H1 (cell line): Measurements from ENCODE around the gene BSPH1. TPM values are rescaled to one million over a fixed set of nuclear protein-coding genes. Genes with fewer than 3 reads are reported as not detected.
"Not testable (repeated sequence)": the region's sequence is repeated elsewhere in the genome, so short reads cannot be mapped to it uniquely, and the experiment has no call there.

Source experiments
- CTCF ChIA-PET: fragments of 300-600 bp; sonication (Branson Sonifier 250); formaldehyde crosslinking; loops from one replicate; lab custom pipeline; 2021; ENCODE audit not compliant: partially characterized antibody; lab: Charles Lee
- POLR2A ChIA-PET: fragments of 300-600 bp; sonication (Branson Sonifier 250); formaldehyde crosslinking; loops from one replicate; lab custom pipeline; 2021; ENCODE audit warnings: inconsistent platforms; ENCODE audit not compliant: partially characterized antibody; lab: Charles Lee
- DNase-seq, 2 experiments: peaks; one replicate each; pipeline versions ENCODE4 v3.0.0 to v3.0.0-alpha.2; 2010 to 2022; ENCODE audit warnings: low spot score in 2 of 2, low read depth in 1 of 2, mixed read lengths in 1 of 2
- FAIRE-seq: peaks from 2 replicates; lab custom pipeline; 2011; peaks lifted over from hg19 to GRCh38; lab: Jason Lieb, UNC
- H2AFZ ChIP-seq: 2 replicates; pipeline ENCODE4 v1.8.1; 2012; ENCODE audit warnings: low read length, inconsistent platforms
- H2AK5ac ChIP-seq: 2 replicates; pipeline ENCODE4 v1.6.1; 2013; ENCODE audit warnings: low read depth, low read length
- H2BK120ac ChIP-seq: replicated peaks from 2 replicates; pipeline ENCODE3; 2013; ENCODE audit warnings: low read depth, low read length, inconsistent platforms
- H2BK12ac ChIP-seq: 2 replicates; pipeline ENCODE4 v1.6.1; 2013; ENCODE audit warnings: low read depth, low read length
- H2BK15ac ChIP-seq: 2 replicates; pipeline ENCODE4 v1.6.1; 2013; ENCODE audit warnings: low read length
- H2BK20ac ChIP-seq: 2 replicates; pipeline ENCODE4 v1.6.1; 2013; ENCODE audit warnings: low read length
- H2BK5ac ChIP-seq: 2 replicates; pipeline ENCODE4 v1.6.1; 2013; ENCODE audit warnings: low read depth, low read length
- H3K14ac ChIP-seq: 2 replicates; pipeline ENCODE4 v1.6.1; 2013; ENCODE audit warnings: inconsistent platforms; ENCODE audit not compliant: insufficient read length
- H3K18ac ChIP-seq: 2 replicates; pipeline ENCODE4 v1.6.1; 2013; ENCODE audit warnings: low read length; ENCODE audit errors: extremely low read depth
- H3K23ac ChIP-seq: 2 replicates; pipeline ENCODE4 v1.6.1; 2013; ENCODE audit warnings: inconsistent platforms; ENCODE audit not compliant: insufficient read length
- H3K23me2 ChIP-seq: 2 replicates; pipeline ENCODE4 v1.6.1; 2013; ENCODE audit warnings: low read depth, low read length
- H3K27ac ChIP-seq: 2 replicates; pipeline ENCODE4 v1.6.1; 2011; ENCODE audit warnings: low read depth, low read length, inconsistent platforms
- H3K27me3 ChIP-seq, 4 experiments: replicated peaks in 1 of 4; 1 replicate in 1 of 4; 2 replicates in 3 of 4; pipeline versions ENCODE4 v1.6.1 to v1.8.1; 2011 to 2013; ENCODE audit warnings: low read length in 3 of 4, mild to moderate bottlenecking in 3 of 4, inconsistent platforms in 2 of 4, mixed read lengths in 2 of 4, moderate library complexity in 1 of 4; ENCODE audit not compliant: control insufficient read depth in 3 of 4, insufficient read depth in 3 of 4; ENCODE audit errors: extremely low read depth in 1 of 4
- H3K36me3 ChIP-seq, 4 experiments: 2 replicates each; pipeline versions ENCODE4 v1.6.1 to v1.8.1; 2011 to 2013; ENCODE audit warnings: mild to moderate bottlenecking in 4 of 4, low read length in 3 of 4, moderate library complexity in 2 of 4, control low read depth in 1 of 4, inconsistent platforms in 1 of 4; ENCODE audit not compliant: insufficient read depth in 4 of 4, control insufficient read depth in 2 of 4
- H3K4ac ChIP-seq: replicated peaks from 2 replicates; pipeline ENCODE3; 2013; ENCODE audit warnings: low read length, low read depth, mixed read lengths, inconsistent platforms; ENCODE audit not compliant: insufficient read length
- H3K4me1 ChIP-seq, 4 experiments: replicated peaks in 1 of 4; 1 replicate in 1 of 4; 2 replicates in 3 of 4; pipeline versions ENCODE4 v1.6.1 to v1.8.1; 2011 to 2013; ENCODE audit warnings: low read length in 3 of 4, inconsistent platforms in 2 of 4, mixed read lengths in 1 of 4; ENCODE audit not compliant: insufficient read depth in 4 of 4, control insufficient read depth in 3 of 4
- H3K4me2 ChIP-seq, 2 experiments: 2 replicates each; pipeline versions ENCODE4 v1.6.1 to v1.8.1; 2011 to 2013; ENCODE audit warnings: low read depth in 2 of 2, low read length in 2 of 2, control low read depth in 1 of 2, inconsistent platforms in 1 of 2, mild to moderate bottlenecking in 1 of 2; ENCODE audit not compliant: insufficient read depth in 1 of 2
- H3K4me3 ChIP-seq, 4 experiments: fragments of 200-600, 300-600 bp in 1 of 4; sonication (generic), shearing (Covaris generic), sonication (Bioruptor Twin) in 1 of 4; 2 replicates each; pipeline versions ENCODE4 v1.5.1 to v1.8.1; 2011 to 2016; ENCODE audit warnings: low read length in 4 of 4, low read depth in 3 of 4, control low read depth in 2 of 4, inconsistent platforms in 2 of 4, mild to moderate bottlenecking in 2 of 4, mixed read lengths in 1 of 4, moderate library complexity in 1 of 4; ENCODE audit not compliant: insufficient read depth in 2 of 4; ENCODE audit errors: extremely low read depth in 1 of 4
- H3K56ac ChIP-seq: replicated peaks from 2 replicates; pipeline ENCODE3; 2013; ENCODE audit warnings: low read depth, mild to moderate bottlenecking, mixed read lengths, low read length, inconsistent platforms; ENCODE audit not compliant: insufficient read length
- H3K79me1 ChIP-seq: 2 replicates; pipeline ENCODE4 v1.6.1; 2013; ENCODE audit warnings: low read depth, low read length, control low read depth
- H3K79me2 ChIP-seq, 2 experiments: 2 replicates each; pipeline versions ENCODE4 v1.6.1 to v1.8.1; 2012 to 2013; ENCODE audit warnings: low read length in 2 of 2, mild to moderate bottlenecking in 2 of 2, inconsistent platforms in 1 of 2; ENCODE audit not compliant: insufficient read depth in 2 of 2, control insufficient read depth in 1 of 2
- H3K9ac ChIP-seq, 4 experiments: replicated peaks in 1 of 4; 1 replicate in 1 of 4; 2 replicates in 3 of 4; pipeline versions ENCODE4 v1.6.1 to v1.8.1; 2011 to 2013; ENCODE audit warnings: low read depth in 3 of 4, low read length in 3 of 4, control low read depth in 2 of 4, mild to moderate bottlenecking in 2 of 4, moderate library complexity in 2 of 4, inconsistent platforms in 1 of 4; ENCODE audit errors: extremely low read depth in 1 of 4
- H3K9me3 ChIP-seq, 2 experiments: 2 replicates each; pipeline versions ENCODE4 v1.6.1 to v1.8.1; 2012 to 2013; ENCODE audit warnings: mild to moderate bottlenecking in 2 of 2, moderate library complexity in 2 of 2, control low read depth in 1 of 2, inconsistent platforms in 1 of 2, low read depth in 1 of 2, low read length in 1 of 2, mixed read lengths in 1 of 2; ENCODE audit not compliant: insufficient read depth in 2 of 2
- H4K20me1 ChIP-seq, 2 experiments: replicated peaks in 1 of 2; 2 replicates each; pipeline versions ENCODE3 to v1.8.1; 2011 to 2013; ENCODE audit warnings: inconsistent platforms in 2 of 2, low read length in 2 of 2, mild to moderate bottlenecking in 1 of 2; ENCODE audit not compliant: insufficient read depth in 2 of 2, control insufficient read depth in 1 of 2
- H4K5ac ChIP-seq: 2 replicates; pipeline ENCODE4 v1.6.1; 2013; ENCODE audit warnings: low read length, low read depth, mixed read lengths, inconsistent platforms; ENCODE audit not compliant: insufficient read length
- H4K8ac ChIP-seq: 2 replicates; pipeline ENCODE4 v1.8.0; 2013; ENCODE audit warnings: mild to moderate bottlenecking, moderate library complexity, low read length, inconsistent platforms; ENCODE audit not compliant: insufficient read depth; ENCODE audit errors: extremely low read depth
- H4K91ac ChIP-seq: replicated peaks from 2 replicates; pipeline ENCODE3; 2013; ENCODE audit warnings: low read length, mixed read lengths, inconsistent platforms; ENCODE audit not compliant: insufficient read length
- CTCF ChIP-seq, 3 experiments: IDR thresholded peaks; 1 replicate in 2 of 3; 2 replicates in 1 of 3; pipeline versions ENCODE4 v1.5.1 to v1.6.1; 2011; ENCODE audit warnings: low read length in 3 of 3, mild to moderate bottlenecking in 3 of 3, inconsistent platforms in 2 of 3, low read depth in 1 of 3, moderate library complexity in 1 of 3; ENCODE audit not compliant: insufficient read depth in 1 of 3; ENCODE audit errors: control extremely low read depth in 1 of 3
- WGBS, 2 experiments: shearing (Covaris generic) in 1 of 2; methylation state at CpG; one replicate each; pipeline versions ENCODE4 v1.1.6 to v1.1.7; 2013 to 2015; ENCODE audit warnings: low lambda C conversion rate in 2 of 2, mixed read lengths in 2 of 2, inconsistent platforms in 1 of 2, low coverage in 1 of 2, missing lambda C conversion rate in 1 of 2; ENCODE audit not compliant: insufficient replicate concordance in 2 of 2, insufficient coverage in 1 of 2, insufficient read length in 1 of 2; ENCODE audit errors: extremely low coverage in 1 of 2, missing lambda C conversion rate in 1 of 2; 5-methylcytosine and 5-hydroxymethylcytosine counted together
- polyA plus RNA-seq, 7 experiments: library from polyadenylated mRNA; depleted of rRNA in 3 of 7; stranded (reverse) in 5 of 7; unstranded in 2 of 7; fragments of >200 nt in 5 of 7; fragments of 200-250 nt in 2 of 7; gene quantifications; 1 replicate in 5 of 7; 2 replicates in 1 of 7; 4 replicates in 1 of 7; pipeline versions ENCODE4 v1.2.1 to v1.2.3, GENCODE V29; 2011 to 2013; ENCODE audit warnings: missing spikeins in 2 of 7, mixed read lengths in 2 of 7
- total RNA-seq: library from RNA; stranded (reverse); fragmentation: NEBNext Ultra II Directional; extraction: Animal tissue kit (Norgen Biotek cat#: 25700); gene quantifications from 2 replicates; pipeline ENCODE4 v1.2.1, GENCODE V29; 2021

The BSPH1 gene
- total and polyA plus RNA-seq, 2 of the 8 experiments (the other 6 are each of a cell fraction or from before 2014, with no cell fraction given): not detected

DNA sequence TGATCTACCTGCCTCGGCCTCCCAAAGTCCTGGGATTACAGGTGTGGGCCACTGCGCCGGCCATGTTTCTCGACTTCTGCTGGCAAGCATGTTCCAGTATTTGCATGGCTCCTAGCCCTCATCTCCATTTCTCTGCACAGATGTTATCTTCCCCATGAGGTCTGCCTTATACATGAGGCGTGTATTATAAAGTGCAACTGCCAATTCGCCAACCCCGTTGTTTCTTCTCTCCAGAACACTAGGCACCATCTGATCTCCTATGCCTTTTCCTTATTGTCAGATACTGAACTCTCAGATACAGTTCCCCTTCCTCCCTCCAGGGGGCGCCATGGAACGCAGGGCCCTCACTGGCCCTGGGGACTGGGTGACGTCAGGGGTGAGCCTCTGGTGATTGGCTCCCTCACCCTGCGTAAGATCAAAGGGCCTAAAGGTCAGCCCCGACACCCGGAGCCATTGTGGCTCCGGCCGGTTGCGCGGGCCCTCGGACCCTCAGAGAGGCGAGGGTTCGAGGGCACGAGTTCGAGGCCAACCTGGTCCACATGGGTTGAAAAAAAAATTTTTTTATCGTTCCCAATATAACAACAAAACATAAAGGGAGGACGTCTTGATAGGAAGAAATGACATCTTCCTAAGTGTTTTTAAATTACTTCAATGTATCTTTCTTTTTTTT, 42.0 kb downstream of the BSPH1 start:
- not testable (repeated sequence) for H3K9ac ChIP-seq, H3K23ac ChIP-seq, H3K79me2 ChIP-seq, H4K8ac ChIP-seq, H3K27ac ChIP-seq, H2BK15ac ChIP-seq, H3K79me1 ChIP-seq, H3K18ac ChIP-seq, H4K5ac ChIP-seq, H4K91ac ChIP-seq, H2BK12ac ChIP-seq, H3K4ac ChIP-seq, H2BK120ac ChIP-seq
- 93% methylated on average over 19 of the region's 24 CpGs; no CpG with 5 or more reads in 1 of the 2 experiments for WGBS, 2 experiments
- TF ChIP-seq CTCF (IDR thresholded peaks at IDR 0.05; ENCODE audit: control extremely low read depth in 1 of 3, insufficient read depth in 1 of 3, low read depth in 1 of 3, low read length in 3 of 3): peak in 2 of 3 experiments; percentile 5 to 45; a peak in 2 of 4 replicates
- TF ChIP-seq, all 59 proteins: peak for 1; not testable (repeated sequence) for 58
- DNase-seq: peak in 1 of 2 experiments; percentile 95
- H3K36me3 ChIP-seq, POLR2A ChIA-PET, H2AK5ac ChIP-seq, H3K4me3 ChIP-seq, H3K14ac ChIP-seq, H3K9me3 ChIP-seq, H3K4me2 ChIP-seq, H2AFZ ChIP-seq, FAIRE-seq, H3K23me2 ChIP-seq, CTCF ChIA-PET, H3K27me3 ChIP-seq, H4K20me1 ChIP-seq, H3K56ac ChIP-seq, H3K4me1 ChIP-seq, H2BK5ac ChIP-seq, H2BK20ac ChIP-seq: not testable (repeated sequence)
